GM23338 (cell line): ENCODE results near the gene ATOH8. TPM values are rescaled to one million over a fixed set of nuclear protein-coding genes. Genes with fewer than 3 reads are reported as not detected.

Source experiments
- ATAC-seq: fragments of 200-7000 bp; cut with Tn5 transposase; 3 replicates; pipeline ENCODE4 v1.9.1; 2020
- DNase-seq: peaks from one replicate; pipeline ENCODE4 v3.0.0-alpha.2; 2015; ENCODE audit warnings: low spot score
- H2AFZ ChIP-seq: fragments of 200-600 bp; sonication (generic); 2 replicates; pipeline ENCODE4 v1.8.0; 2016; ENCODE audit warnings: antibody characterized with exemption, mild to moderate bottlenecking, moderate library complexity
- H3F3A ChIP-seq: fragments of 200-600 bp; sonication (generic); replicated peaks from 2 replicates; pipeline ENCODE4 v1.8.0; 2017; ENCODE audit warnings: antibody characterized with exemption, mixed run types, low read depth
- H3K27ac ChIP-seq: fragments of 200-600 bp; sonication (generic); 2 replicates; pipeline ENCODE4 v1.6.1; 2016; ENCODE audit warnings: low read depth
- H3K27me3 ChIP-seq: fragments of 200-600 bp; sonication (generic); 2 replicates; pipeline ENCODE4 v1.8.0; 2016; ENCODE audit warnings: mild to moderate bottlenecking, mixed run types, moderate library complexity; ENCODE audit not compliant: insufficient read depth
- H3K36me3 ChIP-seq: fragments of 200-600 bp; sonication (generic); 2 replicates; pipeline ENCODE4 v1.8.0; 2016; ENCODE audit warnings: mild to moderate bottlenecking; ENCODE audit not compliant: insufficient read depth
- H3K4me1 ChIP-seq: fragments of 200-600 bp; sonication (generic); 2 replicates; pipeline ENCODE4 v1.8.0; 2016; ENCODE audit warnings: mild to moderate bottlenecking, moderate library complexity; ENCODE audit not compliant: insufficient read depth
- H3K4me2 ChIP-seq: fragments of 200-600 bp; sonication (generic); 2 replicates; pipeline ENCODE4 v1.7.1; 2017; ENCODE audit warnings: mixed run types
- H3K4me3 ChIP-seq: fragments of 200-600 bp; sonication (generic); 2 replicates; pipeline ENCODE4 v1.6.1; 2016; ENCODE audit warnings: mixed run types
- H3K79me2 ChIP-seq: fragments of 200-600 bp; sonication (generic); replicated peaks from 2 replicates; pipeline ENCODE4 v1.8.0; 2017; ENCODE audit warnings: mild to moderate bottlenecking; ENCODE audit not compliant: insufficient read depth
- H3K9me2 ChIP-seq: fragments of 200-600 bp; sonication (generic); 2 replicates; pipeline ENCODE4 v1.8.0; 2017; ENCODE audit not compliant: insufficient read depth
- H4K20me1 ChIP-seq: fragments of 200-600 bp; sonication (generic); replicated peaks from 2 replicates; pipeline ENCODE4 v1.8.0; 2017; ENCODE audit warnings: mild to moderate bottlenecking; ENCODE audit not compliant: insufficient read depth
- H3K27ac Mint-ChIP-seq: 2 replicates; pipeline ENCODE4 v1.8.0; 2020; ENCODE audit warnings: inconsistent platforms, mild to moderate bottlenecking, moderate library complexity, mixed read lengths
- H3K27me3 Mint-ChIP-seq: 3 replicates; pipeline ENCODE4 v1.8.0; 2022; ENCODE audit warnings: low read depth, mild to moderate bottlenecking, moderate library complexity, mixed read lengths, inconsistent platforms; ENCODE audit not compliant: insufficient read depth, poor library complexity
- H3K36me3 Mint-ChIP-seq: 3 replicates; pipeline ENCODE4 v1.8.0; 2021; ENCODE audit warnings: low read depth, mild to moderate bottlenecking, inconsistent platforms, moderate library complexity, mixed read lengths
- H3K4me1 Mint-ChIP-seq: 3 replicates; pipeline ENCODE4 v1.8.0; 2020; ENCODE audit warnings: mild to moderate bottlenecking, inconsistent platforms, mixed read lengths
- H3K4me3 Mint-ChIP-seq: 3 replicates; pipeline ENCODE4 v1.8.0; 2021; ENCODE audit warnings: moderate library complexity, mild to moderate bottlenecking, inconsistent platforms, mixed read lengths
- H3K9me3 Mint-ChIP-seq: 3 replicates; pipeline ENCODE4 v1.8.0; 2020; ENCODE audit warnings: moderate library complexity, mild to moderate bottlenecking, inconsistent platforms, mixed read lengths
- CREB1 ChIP-seq: fragments of 250-450 bp; sonication (Bioruptor Pico); IDR thresholded peaks from 2 replicates; pipeline ENCODE4 v1.5.0; 2020; ENCODE audit warnings: low read depth, mild to moderate bottlenecking, moderate library complexity
- EZH2 ChIP-seq: fragments of 200-600 bp; sonication (generic); IDR thresholded peaks from one replicate; pipeline ENCODE4 v1.8.0; 2017; ENCODE audit warnings: antibody characterized with exemption, mild to moderate bottlenecking, low read depth; ENCODE audit not compliant: unreplicated experiment
- EZH2phosphoT487 ChIP-seq: fragments of 200-600 bp; sonication (generic); IDR thresholded peaks from one replicate; pipeline ENCODE4 v1.8.1; 2018; ENCODE audit warnings: antibody characterized with exemption; ENCODE audit not compliant: unreplicated experiment
- JUNB ChIP-seq: IDR thresholded peaks from one replicate; pipeline ENCODE4 v1.6.1; 2016; ENCODE audit warnings: antibody characterized with exemption; ENCODE audit not compliant: unreplicated experiment
- NANOG ChIP-seq: IDR thresholded peaks from 2 replicates; pipeline ENCODE4 v1.6.1; 2016; ENCODE audit warnings: antibody characterized with exemption, borderline replicate concordance
- POLR2AphosphoS5 ChIP-seq: IDR thresholded peaks from 2 replicates; pipeline ENCODE4 v1.6.1; 2016; ENCODE audit warnings: antibody characterized with exemption, low read depth
- STAT1 ChIP-seq: IDR thresholded peaks from one replicate; pipeline ENCODE4 v1.6.1; 2016; ENCODE audit warnings: antibody characterized with exemption; ENCODE audit not compliant: unreplicated experiment
- ZNF114 ChIP-seq: fragments of 250-450 bp; sonication (Bioruptor Pico); IDR thresholded peaks from 2 replicates; pipeline ENCODE4 v1.5.0; 2020; ENCODE audit warnings: mild to moderate bottlenecking, moderate library complexity
- ZNF331 ChIP-seq: fragments of 250-450 bp; sonication (Bioruptor Pico); IDR thresholded peaks from 2 replicates; pipeline ENCODE4 v1.5.0; 2020; ENCODE audit warnings: low read depth, mild to moderate bottlenecking, moderate library complexity
- polyA plus RNA-seq: library from polyadenylated mRNA; unstranded; fragments of >200 nt; fragmentation: Nextera tagmentation; extraction: Ambion mirVana; gene quantifications from 2 replicates; pipeline ENCODE4 v1.2.1, GENCODE V29; 2016
- total RNA-seq: library from RNA; depleted of rRNA; stranded (reverse); fragments of >200 nt; shearing (Covaris generic); gene quantifications from 2 replicates; pipeline ENCODE4 v1.2.3, GENCODE V29; 2014
- TF ChIP-seq, protein P1 (sequence below): fragments of 250-450 bp; sonication (Bioruptor Pico); IDR thresholded peaks from 2 replicates; pipeline ENCODE4 v1.5.0; 2020; ENCODE audit warnings: mild to moderate bottlenecking, moderate library complexity
- TF ChIP-seq, protein P2 (sequence below): IDR thresholded peaks from one replicate; pipeline ENCODE4 v1.6.1; 2018; ENCODE audit warnings: antibody characterized with exemption; ENCODE audit not compliant: unreplicated experiment
- TF ChIP-seq, protein P3 (sequence below), 2 experiments: fragments of 200-600 bp in 1 of 2; sonication (generic) in 1 of 2; conservative IDR thresholded peaks; 2 replicates each; pipeline versions ENCODE4 v1.5.1 to v1.6.1; 2016 to 2017; ENCODE audit warnings: antibody characterized with exemption in 2 of 2, low read depth in 2 of 2, mild to moderate bottlenecking in 2 of 2, moderate library complexity in 1 of 2
- TF ChIP-seq, protein P4 (sequence below): IDR thresholded peaks from 2 replicates; pipeline ENCODE4 v1.6.1; 2016; ENCODE audit warnings: antibody characterized with exemption

The ATOH8 gene
- total and polyA plus RNA-seq, 2 experiments from 2014 or later, result 0.11 to 0.97 TPM

DNA sequence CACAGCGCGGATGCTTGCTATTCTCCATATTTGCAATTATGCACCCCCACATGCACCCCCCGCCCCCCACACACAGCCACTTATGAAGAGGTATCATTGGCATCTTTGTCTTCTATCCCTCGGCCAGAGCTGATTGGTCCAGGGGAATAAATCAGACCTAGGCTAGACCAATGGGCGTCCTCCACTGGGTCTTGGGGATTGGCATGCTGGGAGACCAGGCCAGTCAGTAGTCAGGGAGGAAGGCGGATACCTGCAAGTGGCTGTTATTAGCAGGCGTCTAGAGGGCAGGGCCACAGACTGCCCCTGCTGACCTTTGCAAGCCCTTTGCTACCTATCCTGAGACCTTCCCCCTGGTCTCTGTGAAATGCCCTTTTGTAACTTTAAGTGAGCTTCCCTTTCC is 30.0 kb downstream of the ATOH8 start:
- no peak for DNase-seq
- Mint-ChIP-seq H3K4me3 (no peak overlapping the region), H3K36me3 (no peaks in the 10 kb centered on the region; the same call in 2 of the 3 replicates), H3K27me3 (peaks cover 5% of the 10 kb centered on the region), H3K4me1 (0 out of 3 replicates have a peak, but pooled peaks cover 4% of the 10 kb centered on the region), H3K9me3 (no peaks in the 10 kb centered on the region), H3K27ac (no peak overlapping the region)
- Histone ChIP-seq H3K27ac (no peak overlapping the region), H3K36me3 (no peaks in the 10 kb centered on the region), H2AFZ (no peak overlapping the region; the same call in 1 of the 2 replicates), H3K79me2 (no peaks in the 10 kb centered on the region), H3F3A (no peaks in the 10 kb centered on the region), H3K4me3 (no peak overlapping the region), H4K20me1 (no peaks in the 10 kb centered on the region), H3K4me1 (no peaks in the 10 kb centered on the region), H3K27me3 (no peaks in the 10 kb centered on the region), H3K4me2 (no peak overlapping the region), H3K9me2 (no peaks in the 10 kb centered on the region)
- TF ChIP-seq ZNF114 (no peak), STAT1 (no peak), POLR2AphosphoS5 (no peak), ZNF331 (CRISPR knock-in tag) (no peak), EZH2 (no peak), JUNB (no peak), CREB1 (CRISPR knock-in tag) (no peak), NANOG (no peak), EZH2phosphoT487 (no peak)
- TF ChIP-seq, protein P1, sequence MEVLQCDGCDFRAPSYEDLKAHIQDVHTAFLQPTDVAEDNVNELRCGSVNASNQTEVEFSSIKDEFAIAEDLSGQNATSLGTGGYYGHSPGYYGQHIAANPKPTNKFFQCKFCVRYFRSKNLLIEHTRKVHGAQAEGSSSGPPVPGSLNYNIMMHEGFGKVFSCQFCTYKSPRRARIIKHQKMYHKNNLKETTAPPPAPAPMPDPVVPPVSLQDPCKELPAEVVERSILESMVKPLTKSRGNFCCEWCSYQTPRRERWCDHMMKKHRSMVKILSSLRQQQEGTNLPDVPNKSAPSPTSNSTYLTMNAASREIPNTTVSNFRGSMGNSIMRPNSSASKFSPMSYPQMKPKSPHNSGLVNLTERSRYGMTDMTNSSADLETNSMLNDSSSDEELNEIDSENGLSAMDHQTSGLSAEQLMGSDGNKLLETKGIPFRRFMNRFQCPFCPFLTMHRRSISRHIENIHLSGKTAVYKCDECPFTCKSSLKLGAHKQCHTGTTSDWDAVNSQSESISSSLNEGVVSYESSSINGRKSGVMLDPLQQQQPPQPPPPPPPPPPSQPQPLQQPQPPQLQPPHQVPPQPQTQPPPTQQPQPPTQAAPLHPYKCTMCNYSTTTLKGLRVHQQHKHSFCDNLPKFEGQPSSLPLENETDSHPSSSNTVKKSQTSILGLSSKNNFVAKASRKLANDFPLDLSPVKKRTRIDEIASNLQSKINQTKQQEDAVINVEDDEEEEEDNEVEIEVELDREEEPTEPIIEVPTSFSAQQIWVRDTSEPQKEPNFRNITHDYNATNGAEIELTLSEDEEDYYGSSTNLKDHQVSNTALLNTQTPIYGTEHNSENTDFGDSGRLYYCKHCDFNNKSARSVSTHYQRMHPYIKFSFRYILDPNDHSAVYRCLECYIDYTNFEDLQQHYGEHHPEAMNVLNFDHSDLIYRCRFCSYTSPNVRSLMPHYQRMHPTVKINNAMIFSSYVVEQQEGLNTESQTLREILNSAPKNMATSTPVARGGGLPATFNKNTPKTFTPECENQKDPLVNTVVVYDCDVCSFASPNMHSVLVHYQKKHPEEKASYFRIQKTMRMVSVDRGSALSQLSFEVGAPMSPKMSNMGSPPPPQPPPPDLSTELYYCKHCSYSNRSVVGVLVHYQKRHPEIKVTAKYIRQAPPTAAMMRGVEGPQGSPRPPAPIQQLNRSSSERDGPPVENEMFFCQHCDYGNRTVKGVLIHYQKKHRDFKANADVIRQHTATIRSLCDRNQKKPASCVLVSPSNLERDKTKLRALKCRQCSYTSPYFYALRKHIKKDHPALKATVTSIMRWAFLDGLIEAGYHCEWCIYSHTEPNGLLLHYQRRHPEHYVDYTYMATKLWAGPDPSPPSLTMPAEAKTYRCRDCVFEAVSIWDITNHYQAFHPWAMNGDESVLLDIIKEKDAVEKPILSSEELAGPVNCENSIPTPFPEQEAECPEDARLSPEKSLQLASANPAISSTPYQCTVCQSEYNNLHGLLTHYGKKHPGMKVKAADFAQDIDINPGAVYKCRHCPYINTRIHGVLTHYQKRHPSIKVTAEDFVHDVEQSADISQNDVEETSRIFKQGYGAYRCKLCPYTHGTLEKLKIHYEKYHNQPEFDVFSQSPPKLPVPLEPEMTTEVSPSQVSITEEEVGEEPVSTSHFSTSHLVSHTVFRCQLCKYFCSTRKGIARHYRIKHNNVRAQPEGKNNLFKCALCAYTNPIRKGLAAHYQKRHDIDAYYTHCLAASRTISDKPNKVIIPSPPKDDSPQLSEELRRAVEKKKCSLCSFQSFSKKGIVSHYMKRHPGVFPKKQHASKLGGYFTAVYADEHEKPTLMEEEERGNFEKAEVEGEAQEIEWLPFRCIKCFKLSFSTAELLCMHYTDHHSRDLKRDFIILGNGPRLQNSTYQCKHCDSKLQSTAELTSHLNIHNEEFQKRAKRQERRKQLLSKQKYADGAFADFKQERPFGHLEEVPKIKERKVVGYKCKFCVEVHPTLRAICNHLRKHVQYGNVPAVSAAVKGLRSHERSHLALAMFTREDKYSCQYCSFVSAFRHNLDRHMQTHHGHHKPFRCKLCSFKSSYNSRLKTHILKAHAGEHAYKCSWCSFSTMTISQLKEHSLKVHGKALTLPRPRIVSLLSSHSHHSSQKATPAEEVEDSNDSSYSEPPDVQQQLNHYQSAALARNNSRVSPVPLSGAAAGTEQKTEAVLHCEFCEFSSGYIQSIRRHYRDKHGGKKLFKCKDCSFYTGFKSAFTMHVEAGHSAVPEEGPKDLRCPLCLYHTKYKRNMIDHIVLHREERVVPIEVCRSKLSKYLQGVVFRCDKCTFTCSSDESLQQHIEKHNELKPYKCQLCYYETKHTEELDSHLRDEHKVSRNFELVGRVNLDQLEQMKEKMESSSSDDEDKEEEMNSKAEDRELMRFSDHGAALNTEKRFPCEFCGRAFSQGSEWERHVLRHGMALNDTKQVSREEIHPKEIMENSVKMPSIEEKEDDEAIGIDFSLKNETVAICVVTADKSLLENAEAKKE (CRISPR knock-in tag), result no peak
- TF ChIP-seq, protein P2, sequence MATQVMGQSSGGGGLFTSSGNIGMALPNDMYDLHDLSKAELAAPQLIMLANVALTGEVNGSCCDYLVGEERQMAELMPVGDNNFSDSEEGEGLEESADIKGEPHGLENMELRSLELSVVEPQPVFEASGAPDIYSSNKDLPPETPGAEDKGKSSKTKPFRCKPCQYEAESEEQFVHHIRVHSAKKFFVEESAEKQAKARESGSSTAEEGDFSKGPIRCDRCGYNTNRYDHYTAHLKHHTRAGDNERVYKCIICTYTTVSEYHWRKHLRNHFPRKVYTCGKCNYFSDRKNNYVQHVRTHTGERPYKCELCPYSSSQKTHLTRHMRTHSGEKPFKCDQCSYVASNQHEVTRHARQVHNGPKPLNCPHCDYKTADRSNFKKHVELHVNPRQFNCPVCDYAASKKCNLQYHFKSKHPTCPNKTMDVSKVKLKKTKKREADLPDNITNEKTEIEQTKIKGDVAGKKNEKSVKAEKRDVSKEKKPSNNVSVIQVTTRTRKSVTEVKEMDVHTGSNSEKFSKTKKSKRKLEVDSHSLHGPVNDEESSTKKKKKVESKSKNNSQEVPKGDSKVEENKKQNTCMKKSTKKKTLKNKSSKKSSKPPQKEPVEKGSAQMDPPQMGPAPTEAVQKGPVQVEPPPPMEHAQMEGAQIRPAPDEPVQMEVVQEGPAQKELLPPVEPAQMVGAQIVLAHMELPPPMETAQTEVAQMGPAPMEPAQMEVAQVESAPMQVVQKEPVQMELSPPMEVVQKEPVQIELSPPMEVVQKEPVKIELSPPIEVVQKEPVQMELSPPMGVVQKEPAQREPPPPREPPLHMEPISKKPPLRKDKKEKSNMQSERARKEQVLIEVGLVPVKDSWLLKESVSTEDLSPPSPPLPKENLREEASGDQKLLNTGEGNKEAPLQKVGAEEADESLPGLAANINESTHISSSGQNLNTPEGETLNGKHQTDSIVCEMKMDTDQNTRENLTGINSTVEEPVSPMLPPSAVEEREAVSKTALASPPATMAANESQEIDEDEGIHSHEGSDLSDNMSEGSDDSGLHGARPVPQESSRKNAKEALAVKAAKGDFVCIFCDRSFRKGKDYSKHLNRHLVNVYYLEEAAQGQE, result no peak
- TF ChIP-seq, protein P3, sequence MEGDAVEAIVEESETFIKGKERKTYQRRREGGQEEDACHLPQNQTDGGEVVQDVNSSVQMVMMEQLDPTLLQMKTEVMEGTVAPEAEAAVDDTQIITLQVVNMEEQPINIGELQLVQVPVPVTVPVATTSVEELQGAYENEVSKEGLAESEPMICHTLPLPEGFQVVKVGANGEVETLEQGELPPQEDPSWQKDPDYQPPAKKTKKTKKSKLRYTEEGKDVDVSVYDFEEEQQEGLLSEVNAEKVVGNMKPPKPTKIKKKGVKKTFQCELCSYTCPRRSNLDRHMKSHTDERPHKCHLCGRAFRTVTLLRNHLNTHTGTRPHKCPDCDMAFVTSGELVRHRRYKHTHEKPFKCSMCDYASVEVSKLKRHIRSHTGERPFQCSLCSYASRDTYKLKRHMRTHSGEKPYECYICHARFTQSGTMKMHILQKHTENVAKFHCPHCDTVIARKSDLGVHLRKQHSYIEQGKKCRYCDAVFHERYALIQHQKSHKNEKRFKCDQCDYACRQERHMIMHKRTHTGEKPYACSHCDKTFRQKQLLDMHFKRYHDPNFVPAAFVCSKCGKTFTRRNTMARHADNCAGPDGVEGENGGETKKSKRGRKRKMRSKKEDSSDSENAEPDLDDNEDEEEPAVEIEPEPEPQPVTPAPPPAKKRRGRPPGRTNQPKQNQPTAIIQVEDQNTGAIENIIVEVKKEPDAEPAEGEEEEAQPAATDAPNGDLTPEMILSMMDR (conservative IDR thresholded peaks at IDR 0.05; ENCODE audit: low read depth in 2 of 2), result no peak
- TF ChIP-seq, protein P4, sequence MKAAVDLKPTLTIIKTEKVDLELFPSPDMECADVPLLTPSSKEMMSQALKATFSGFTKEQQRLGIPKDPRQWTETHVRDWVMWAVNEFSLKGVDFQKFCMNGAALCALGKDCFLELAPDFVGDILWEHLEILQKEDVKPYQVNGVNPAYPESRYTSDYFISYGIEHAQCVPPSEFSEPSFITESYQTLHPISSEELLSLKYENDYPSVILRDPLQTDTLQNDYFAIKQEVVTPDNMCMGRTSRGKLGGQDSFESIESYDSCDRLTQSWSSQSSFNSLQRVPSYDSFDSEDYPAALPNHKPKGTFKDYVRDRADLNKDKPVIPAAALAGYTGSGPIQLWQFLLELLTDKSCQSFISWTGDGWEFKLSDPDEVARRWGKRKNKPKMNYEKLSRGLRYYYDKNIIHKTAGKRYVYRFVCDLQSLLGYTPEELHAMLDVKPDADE, result no peak
- peak; percentile 72 for ATAC-seq
